Stimulated activated CD4-positive, alpha-beta T cell treated with anti-CD3 and anti-CD28 coated beads, Interleukin-12 subunit alpha, Interleukin-12 subunit beta, amount 100 ng/mL, for 24 hours (primary cell): ENCODE data around the gene PITPNM3.
A peak's percentile ranks its signal among the peaks of the same experiment; 100 is the strongest.
"Not testable (repeated sequence)": the region's sequence is repeated elsewhere in the genome, so short reads cannot be mapped to it uniquely, and the experiment has no call there.

Experiments used
- DNase-seq, 2 experiments: peaks; one replicate each; pipeline ENCODE4 v3.0.0-alpha.2; 2020; ENCODE audit warnings: low read depth in 2 of 2

PITPNM3 gene

GRCh38 chr17:6574687-6575595 is 18.6 kb upstream of the PITPNM3 start:
- peak in 1 of 2 experiments; percentile 28 for DNase-seq

DNA sequence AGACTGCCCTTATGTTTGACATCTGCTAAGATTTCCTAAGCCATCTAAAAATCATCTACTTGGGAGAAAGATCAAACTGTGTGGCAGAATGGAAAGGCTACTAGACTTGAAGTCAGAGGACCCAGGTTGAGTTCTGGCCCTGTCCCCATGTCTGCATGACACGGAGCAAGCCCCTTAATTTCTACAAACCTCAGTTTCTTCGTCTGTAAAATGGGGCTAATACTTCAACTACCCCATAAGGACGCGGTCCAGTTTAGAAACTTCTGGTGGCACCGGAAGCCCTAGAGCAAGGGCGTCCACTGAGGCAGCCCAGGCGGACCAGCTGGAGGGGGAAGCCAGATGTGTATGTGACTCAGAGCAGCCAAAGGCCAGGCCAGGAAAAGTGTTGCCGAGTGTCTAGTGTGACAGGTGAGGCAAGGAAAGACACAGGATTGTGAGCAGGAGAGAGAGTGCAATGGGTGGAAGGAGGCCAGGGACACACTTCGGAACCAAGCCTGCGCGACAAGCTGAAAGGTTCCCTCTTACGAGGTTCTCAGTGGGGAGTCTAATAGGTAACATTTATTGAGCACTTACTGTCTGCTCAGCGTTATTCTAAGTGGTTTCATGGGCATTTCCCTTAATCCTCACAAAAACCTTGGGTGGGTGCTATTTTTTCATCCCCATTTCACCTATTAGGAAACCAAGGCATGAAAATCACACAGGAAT is 17.8 kb upstream of the PITPNM3 start:
- DNase-seq, result no peak

DNA sequence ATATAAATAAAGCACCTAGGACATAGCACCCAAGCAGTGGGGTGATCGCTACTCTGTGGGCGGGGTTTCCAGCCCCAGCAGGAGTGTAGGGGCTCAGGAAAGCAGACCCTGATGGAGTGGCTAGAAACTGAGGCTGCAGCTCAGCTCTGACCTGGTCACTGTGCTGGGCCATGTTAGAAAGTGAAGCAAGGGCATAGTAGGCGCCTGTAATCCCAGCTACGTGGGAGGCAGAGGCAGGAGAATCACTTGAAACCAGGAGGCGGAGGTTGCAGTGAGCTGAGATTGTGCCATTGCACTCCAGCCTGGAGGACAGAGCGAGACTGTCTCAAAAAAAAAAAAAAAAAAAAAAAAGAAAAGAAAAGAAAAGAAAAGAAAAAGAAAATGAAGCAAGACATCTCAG is 17.1 kb upstream of the PITPNM3 start:
- not testable (repeated sequence) for DNase-seq

DNA sequence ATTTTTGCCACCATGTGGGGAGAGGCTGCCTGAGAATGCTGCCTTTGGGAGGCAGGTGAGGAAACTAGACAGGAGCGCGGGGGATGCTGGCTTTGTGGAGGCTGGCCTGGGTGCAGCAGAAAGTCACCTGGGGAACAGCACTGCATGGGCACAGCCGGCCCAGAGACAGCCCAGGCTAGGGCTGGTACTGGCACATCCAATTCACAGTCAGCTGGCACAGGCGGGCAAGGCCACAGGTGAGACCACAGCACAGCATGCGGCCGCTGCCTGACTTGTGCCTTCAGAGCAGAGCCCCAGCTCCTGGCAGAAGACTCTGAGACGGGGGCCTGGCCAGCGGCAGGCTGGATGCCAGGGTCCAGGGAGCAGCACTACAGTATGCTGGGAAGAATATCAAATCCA is 16.6 kb upstream of the PITPNM3 start:
- DNase-seq, result no peak

- DNase-seq, result no peak
Measured at GRCh38 chr17:6571452-6571781, 15.1 kb upstream of the PITPNM3 start.

- DNase-seq, result no peak
Measured at GRCh38 chr17:6570731-6571451, 14.5 kb upstream of the PITPNM3 start.

- no peak for DNase-seq
Measured at GRCh38 chr17:6569370-6570285, 13.3 kb upstream of the PITPNM3 start.

DNA sequence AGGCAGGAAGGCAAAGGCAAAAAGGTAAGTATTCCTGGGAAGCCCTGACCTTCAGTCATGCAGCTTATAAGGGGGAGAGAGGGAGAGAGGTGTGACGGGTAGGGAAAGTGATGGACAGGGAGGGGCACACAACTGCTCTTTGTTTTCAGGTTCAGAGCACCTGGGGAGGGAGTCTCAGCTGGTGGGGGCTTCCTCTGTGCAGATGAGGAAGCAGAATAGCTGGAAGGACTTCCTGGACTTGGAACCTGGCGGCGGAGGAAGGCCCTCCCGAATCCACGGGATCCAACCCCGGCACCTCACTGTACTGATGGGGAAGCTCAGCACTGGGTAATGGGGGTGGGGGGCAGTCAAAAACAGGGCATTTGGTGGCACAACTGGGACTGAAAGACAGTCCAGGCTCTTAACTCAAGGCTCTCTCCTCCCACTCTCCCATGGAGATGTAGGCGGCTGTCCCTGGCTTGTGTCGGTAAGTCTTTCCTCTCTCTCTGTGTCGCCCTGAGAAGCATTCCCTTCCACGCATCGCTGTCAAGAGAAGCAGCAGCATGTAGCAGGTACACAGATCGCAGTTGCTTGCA is 11.9 kb upstream of the PITPNM3 start:
- DNase-seq, result no peak

- no peak for DNase-seq
Measured at GRCh38 chr17:6567528-6568183, 11.3 kb upstream of the PITPNM3 start.

DNA sequence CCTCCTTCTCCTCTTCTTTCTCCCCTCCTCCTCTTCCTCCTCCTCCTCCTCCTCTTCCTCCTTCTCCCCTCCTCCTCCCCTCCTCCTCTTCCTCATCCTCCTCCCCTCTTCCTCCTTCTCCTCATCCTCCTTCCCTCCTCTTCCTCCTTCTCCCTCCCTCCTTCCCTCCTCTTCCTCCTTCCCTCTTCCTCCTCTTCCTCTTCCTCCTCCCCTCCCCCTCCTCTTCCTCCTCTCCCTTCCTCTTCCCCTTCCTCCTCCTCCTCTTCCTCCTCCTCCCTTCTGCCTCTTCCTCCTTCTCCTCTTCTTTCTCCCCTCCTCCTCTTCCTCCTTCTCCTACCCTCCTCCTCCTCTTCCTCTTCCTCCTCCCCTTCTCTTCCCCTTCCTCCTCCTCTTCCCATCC is 5.1 kb upstream of the PITPNM3 start:
- no peak for DNase-seq

- DNase-seq, result no peak
Measured at GRCh38 chr17:6560496-6560895, 4.1 kb upstream of the PITPNM3 start.

GRCh38 chr17:6559753-6560215 is 3.4 kb upstream of the PITPNM3 start:
- DNase-seq, result no peak

DNA sequence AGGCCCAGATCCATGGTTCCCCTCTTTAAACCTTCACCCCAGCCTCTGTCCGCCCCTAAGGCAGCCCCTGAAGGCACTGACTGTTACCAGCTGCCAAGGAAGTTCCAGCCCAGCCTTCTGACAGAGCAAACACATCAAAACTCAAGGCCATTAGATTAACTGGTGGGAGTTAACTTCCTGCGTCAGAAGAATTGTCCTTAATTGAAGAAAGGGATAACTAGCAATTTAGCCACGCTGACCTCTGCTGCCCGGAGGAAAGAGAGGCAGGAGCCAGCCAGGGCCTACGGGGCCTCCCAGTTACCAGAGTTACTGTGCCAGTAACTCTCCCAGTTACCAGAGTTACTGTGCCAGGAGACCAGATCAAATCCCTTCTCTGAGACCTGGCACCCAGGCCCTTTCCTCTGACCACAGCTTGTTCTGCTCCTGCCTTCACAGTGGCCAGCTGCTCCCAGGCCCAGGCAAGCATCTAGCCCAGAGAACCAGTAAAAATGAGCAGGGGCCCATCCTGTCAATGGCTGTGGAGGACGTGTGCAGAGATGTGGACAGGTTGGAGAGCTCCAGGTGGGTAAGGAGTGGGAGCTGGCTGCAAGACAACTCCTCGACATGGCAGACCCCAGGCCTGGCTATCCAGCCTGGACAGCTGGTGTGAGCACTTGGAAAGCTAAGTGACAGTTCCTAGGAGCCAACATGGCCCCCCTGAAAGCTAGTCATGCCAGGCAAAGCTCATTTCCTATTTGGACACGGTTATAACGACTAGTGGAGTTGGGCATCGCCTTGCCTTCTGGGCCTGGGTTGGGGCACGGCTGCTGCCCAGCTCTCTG is 2.8 kb upstream of the PITPNM3 start:
- DNase-seq, result no peak

DNA sequence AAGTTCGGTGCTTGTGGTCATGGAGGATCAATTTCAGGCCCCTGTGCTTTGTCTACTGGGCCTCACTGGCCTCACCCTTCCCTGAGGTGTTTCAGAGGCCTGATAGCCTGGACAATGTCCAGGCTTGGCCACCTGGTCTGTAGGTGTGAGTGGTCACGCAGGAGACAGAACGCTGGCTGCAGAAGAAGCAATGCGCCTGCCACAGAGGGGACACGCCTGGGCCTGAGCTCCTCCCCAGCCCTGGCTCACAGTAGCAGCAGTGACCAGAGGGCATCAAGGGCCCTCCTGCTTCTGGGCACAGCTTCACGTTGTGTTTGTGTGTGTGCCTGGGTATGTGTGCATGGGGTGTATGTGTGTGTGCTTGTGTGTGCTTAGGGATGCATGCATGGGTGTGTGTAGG is 1.9 kb upstream of the PITPNM3 start:
- DNase-seq, result no peak

GRCh38 chr17:6557040-6557438 is 684 bp upstream of the PITPNM3 start:
- no peak for DNase-seq

- DNase-seq, result no peak
Measured at GRCh38 chr17:6555331-6556120, 829 bp downstream of the PITPNM3 start.

- no peak for DNase-seq
Measured at GRCh38 chr17:6554871-6555330, 1.5 kb downstream of the PITPNM3 start.

- no peak for DNase-seq
Measured at GRCh38 chr17:6554342-6554741, 2.0 kb downstream of the PITPNM3 start.
